ENCODE measurements around the gene TACC2.

Gene TACC2

GRCh38 chr10:122148876-122149560 is 160.1 kb downstream of the TACC2 start:
- no peak for DNase-seq

- no peak for DNase-seq
Observed at GRCh38 chr10:122149561-122150505, 160.9 kb downstream of the TACC2 start.

GRCh38 chr10:122151121-122151694 is 162.2 kb downstream of the TACC2 start:
- no peak for DNase-seq

GRCh38 chr10:122152544-122152943 is 163.6 kb downstream of the TACC2 start:
- DNase-seq, result peak; percentile 70

- DNase-seq, result peak; percentile 9
Observed at GRCh38 chr10:122154031-122154544, 165.1 kb downstream of the TACC2 start.

GRCh38 chr10:122154545-122155366 is 165.8 kb downstream of the TACC2 start:
- DNase-seq, result peak; percentile 76

- DNase-seq, result no peak
Observed at GRCh38 chr10:122157451-122157850, 168.5 kb downstream of the TACC2 start.

- no peak for DNase-seq
Observed at GRCh38 chr10:122158362-122158761, 169.4 kb downstream of the TACC2 start.

- peak; percentile 58 for DNase-seq
Observed at GRCh38 chr10:122159141-122159970, 170.4 kb downstream of the TACC2 start.

GRCh38 chr10:122161795-122162194 is 172.8 kb downstream of the TACC2 start:
- DNase-seq, result no peak

GRCh38 chr10:122162671-122163173 is 173.8 kb downstream of the TACC2 start:
- DNase-seq, result peak; percentile 70

- peak; percentile 70 for DNase-seq
Observed at GRCh38 chr10:122163174-122164022, 174.4 kb downstream of the TACC2 start.

GRCh38 chr10:122164023-122164601 is 175.1 kb downstream of the TACC2 start:
- peak; percentile 89 for DNase-seq

- DNase-seq, result peak; percentile 76
Observed at GRCh38 chr10:122164815-122165483, 176.0 kb downstream of the TACC2 start.

GRCh38 chr10:122165484-122166276 is 176.7 kb downstream of the TACC2 start:
- DNase-seq, result peak; percentile 64

GRCh38 chr10:122168101-122168500 is 179.1 kb downstream of the TACC2 start:
- no peak for DNase-seq

- DNase-seq, result peak; percentile 80
Observed at GRCh38 chr10:122168598-122169394, 179.8 kb downstream of the TACC2 start.

- no peak for DNase-seq
Observed at GRCh38 chr10:122170802-122171201, 181.8 kb downstream of the TACC2 start.

Data from NCI-H510A treated with DMSO at 0.1 percent for 48 hours (cell line).